ENCODE data around the gene LMAN1L.
A peak's percentile ranks its signal among the peaks of the same experiment; 100 is the strongest.
"Not testable (repeated sequence)": the region's sequence is repeated elsewhere in the genome, so short reads cannot be mapped to it uniquely, and the experiment has no call there.

Gene LMAN1L

GRCh38 chr15:74782259-74783071, 30.2 kb upstream of the LMAN1L start:
- DNase-seq (ENCODE audit: low read depth), result no peak

- DNase-seq (ENCODE audit: low read depth), result no peak
Measured at GRCh38 chr15:74783072-74783807, 29.4 kb upstream of the LMAN1L start.

GRCh38 chr15:74783808-74784175, 28.8 kb upstream of the LMAN1L start:
- no peak for DNase-seq (ENCODE audit: low read depth)

GRCh38 chr15:74784426-74785193, 28.0 kb upstream of the LMAN1L start:
- DNase-seq (ENCODE audit: low read depth), result no peak

- no peak for DNase-seq (ENCODE audit: low read depth)
Measured at GRCh38 chr15:74785194-74786032, 27.2 kb upstream of the LMAN1L start.

GRCh38 chr15:74786081-74786480, 26.6 kb upstream of the LMAN1L start:
- not testable (repeated sequence) for DNase-seq (ENCODE audit: low read depth)

- no peak for DNase-seq (ENCODE audit: low read depth)
Measured at GRCh38 chr15:74786551-74787165, 26.0 kb upstream of the LMAN1L start.

GRCh38 chr15:74787251-74788041, 25.2 kb upstream of the LMAN1L start:
- DNase-seq (ENCODE audit: low read depth), result peak; percentile 87

GRCh38 chr15:74788042-74788682, 24.5 kb upstream of the LMAN1L start:
- DNase-seq (ENCODE audit: low read depth), result no peak

GRCh38 chr15:74788683-74789151, 23.9 kb upstream of the LMAN1L start:
- no peak for DNase-seq (ENCODE audit: low read depth)

- DNase-seq (ENCODE audit: low read depth), result no peak
Measured at GRCh38 chr15:74789171-74789631, 23.4 kb upstream of the LMAN1L start.

- DNase-seq (ENCODE audit: low read depth), result no peak
Measured at GRCh38 chr15:74789741-74790079, 22.9 kb upstream of the LMAN1L start.

- no peak for DNase-seq (ENCODE audit: low read depth)
Measured at GRCh38 chr15:74790080-74790916, 22.3 kb upstream of the LMAN1L start.

- no peak for DNase-seq (ENCODE audit: low read depth)
Measured at GRCh38 chr15:74791007-74791406, 21.6 kb upstream of the LMAN1L start.

- DNase-seq (ENCODE audit: low read depth), result no peak
Measured at GRCh38 chr15:74791667-74792066, 21.0 kb upstream of the LMAN1L start.

- DNase-seq (ENCODE audit: low read depth), result no peak
Measured at GRCh38 chr15:74792227-74793016, 20.2 kb upstream of the LMAN1L start.

GRCh38 chr15:74793135-74794028, 19.3 kb upstream of the LMAN1L start:
- peak; percentile 65 for DNase-seq (ENCODE audit: low read depth)

Data from stimulated activated CD8-positive, alpha-beta memory T cell treated with anti-CD3 and anti-CD28 coated beads, Interleukin-4, amount 100 ng/mL, for 24 hours (primary cell).